HG03108 (cell line): Measurements from ENCODE around the gene LMCD1.

Source experiments
- ATAC-seq: cut with Tn5 transposase; IDR thresholded peaks from one replicate; pipeline ENCODE4 v1.9.1; 2021; ENCODE audit warnings: moderate library complexity; ENCODE audit not compliant: unreplicated experiment

The LMCD1 gene

GRCh38 chr3:8503871-8504610, 2.4 kb downstream of the LMCD1 start:
- ATAC-seq, result no peak

- ATAC-seq, result no peak
Observed at GRCh38 chr3:8504611-8504973, 3.0 kb downstream of the LMCD1 start.

- ATAC-seq, result no peak
Observed at GRCh38 chr3:8505621-8506020, 4.0 kb downstream of the LMCD1 start.

- ATAC-seq, result no peak
Observed at GRCh38 chr3:8506571-8507061, 5.0 kb downstream of the LMCD1 start.

- ATAC-seq, result no peak
Observed at GRCh38 chr3:8507496-8507895, 5.9 kb downstream of the LMCD1 start.

GRCh38 chr3:8509961-8510360, 8.3 kb downstream of the LMCD1 start:
- no peak for ATAC-seq

- ATAC-seq, result no peak
Observed at GRCh38 chr3:8512234-8512633, 10.6 kb downstream of the LMCD1 start.

GRCh38 chr3:8516047-8516661, 14.5 kb downstream of the LMCD1 start:
- ATAC-seq, result no peak

- ATAC-seq, result no peak
Observed at GRCh38 chr3:8516783-8517182, 15.2 kb downstream of the LMCD1 start.

GRCh38 chr3:8517487-8517886, 15.9 kb downstream of the LMCD1 start:
- no peak for ATAC-seq

- ATAC-seq, result no peak
Observed at GRCh38 chr3:8518138-8518537, 16.5 kb downstream of the LMCD1 start.

GRCh38 chr3:8519156-8519555, 17.5 kb downstream of the LMCD1 start:
- ATAC-seq, result no peak

- no peak for ATAC-seq
Observed at GRCh38 chr3:8519774-8520448, 18.3 kb downstream of the LMCD1 start.

GRCh38 chr3:8520816-8521403, 19.3 kb downstream of the LMCD1 start:
- ATAC-seq, result no peak

GRCh38 chr3:8523041-8523440, 21.4 kb downstream of the LMCD1 start:
- no peak for ATAC-seq

- ATAC-seq, result no peak
Observed at GRCh38 chr3:8524249-8524648, 22.6 kb downstream of the LMCD1 start.

GRCh38 chr3:8524656-8525399, 23.2 kb downstream of the LMCD1 start:
- no peak for ATAC-seq

- ATAC-seq, result no peak
Observed at GRCh38 chr3:8525893-8526292, 24.3 kb downstream of the LMCD1 start.

- no peak for ATAC-seq
Observed at GRCh38 chr3:8529181-8529637, 27.6 kb downstream of the LMCD1 start.

- no peak for ATAC-seq
Observed at GRCh38 chr3:8529738-8530525, 28.3 kb downstream of the LMCD1 start.
